Stimulated activated CD4-positive, alpha-beta T cell treated with anti-CD3 and anti-CD28 coated beads, Interleukin-12 subunit alpha, Interleukin-12 subunit beta, amount 100 ng/mL, for 48 hours (primary cell): Measurements from ENCODE around the gene APOF.
"Not testable (repeated sequence)": the region's sequence is repeated elsewhere in the genome, so short reads cannot be mapped to it uniquely, and the experiment has no call there.

Experiments
- DNase-seq, 3 donors: peaks; one replicate each; pipeline ENCODE4 v3.0.0-alpha.2; 2020; ENCODE audit warnings: low read depth in 2 of 3, low spot score in 1 of 3

The APOF gene

GRCh38 chr12:56374726-56375597 lies 12.3 kb upstream of the APOF start:
- no peak for DNase-seq

- no peak for DNase-seq
Measured at GRCh38 chr12:56373515-56373914, 10.9 kb upstream of the APOF start.

GRCh38 chr12:56366948-56367347 lies 4.3 kb upstream of the APOF start:
- DNase-seq: no peak

GRCh38 chr12:56361487-56362129 lies 1.0 kb downstream of the APOF start:
- DNase-seq: no peak

- peak; percentile 96 to 99 (median 98) for DNase-seq
Measured at GRCh38 chr12:56359851-56360767, 2.5 kb downstream of the APOF start, which contains the start of gene STAT2. TSS of gene STAT2 (minus strand) at chr12:56360107. CDS start at chr12:56356571, 3,536 bp downstream.

- DNase-seq: no peak
Measured at GRCh38 chr12:56358836-56359532, 3.7 kb downstream of the APOF start.

GRCh38 chr12:56351325-56351724 lies 11.3 kb downstream of the APOF start:
- no peak for DNase-seq

- DNase-seq: no peak
Measured at GRCh38 chr12:56350662-56351061, 12.0 kb downstream of the APOF start.

GRCh38 chr12:56348776-56349175 lies 13.9 kb downstream of the APOF start:
- DNase-seq: no peak

- DNase-seq: not testable (repeated sequence)
Measured at GRCh38 chr12:56347255-56347654, 15.4 kb downstream of the APOF start.

- no peak for DNase-seq
Measured at GRCh38 chr12:56346675-56347074, 16.0 kb downstream of the APOF start.

- not testable (repeated sequence) for DNase-seq
Measured at GRCh38 chr12:56342290-56342689, 20.4 kb downstream of the APOF start.

- DNase-seq: no peak
Measured at GRCh38 chr12:56341616-56342015, 21.0 kb downstream of the APOF start.

- no peak for DNase-seq
Measured at GRCh38 chr12:56339158-56339422, 23.6 kb downstream of the APOF start.

- DNase-seq: peak; percentile 78 to 85 (median 80)
Measured at GRCh38 chr12:56338308-56339157, 24.1 kb downstream of the APOF start, which contains the start of gene IL23A. TSS of gene IL23A (plus strand) at chr12:56338884. CDS start at chr12:56339045, 161 bp downstream.

GRCh38 chr12:56337753-56338251 lies 24.9 kb downstream of the APOF start:
- DNase-seq: no peak

- DNase-seq: no peak
Measured at GRCh38 chr12:56336361-56337167, 26.1 kb downstream of the APOF start.

- DNase-seq: not testable (repeated sequence)
Measured at GRCh38 chr12:56335527-56335926, 27.1 kb downstream of the APOF start.

GRCh38 chr12:56334490-56334793 lies 28.2 kb downstream of the APOF start:
- no peak for DNase-seq
